Skin epidermis (tissue), 12 donors: ENCODE results near the gene DSTYK.
A peak's percentile ranks its signal among the peaks of the same experiment; 100 is the strongest.
"Not testable (repeated sequence)": the region's sequence is repeated elsewhere in the genome, so short reads cannot be mapped to it uniquely, and the experiment has no call there.

Source experiments
- H3K27ac ChIP-seq, 21 experiments: fragments of 200-600 bp; sonication (generic) in 11 of 21; one replicate each; pipeline ENCODE4 v1.5.0; 2020; ENCODE audit warnings: mild to moderate bottlenecking in 3 of 21, inconsistent platforms in 2 of 21, moderate library complexity in 2 of 21
- H3K4me3 ChIP-seq, 7 experiments: fragments of 200-600 bp; sonication (generic) in 2 of 7; one replicate each; pipeline ENCODE4 v1.5.0; 2020; ENCODE audit warnings: inconsistent platforms in 2 of 7, mild to moderate bottlenecking in 2 of 7, moderate library complexity in 1 of 7

DSTYK gene

DNA sequence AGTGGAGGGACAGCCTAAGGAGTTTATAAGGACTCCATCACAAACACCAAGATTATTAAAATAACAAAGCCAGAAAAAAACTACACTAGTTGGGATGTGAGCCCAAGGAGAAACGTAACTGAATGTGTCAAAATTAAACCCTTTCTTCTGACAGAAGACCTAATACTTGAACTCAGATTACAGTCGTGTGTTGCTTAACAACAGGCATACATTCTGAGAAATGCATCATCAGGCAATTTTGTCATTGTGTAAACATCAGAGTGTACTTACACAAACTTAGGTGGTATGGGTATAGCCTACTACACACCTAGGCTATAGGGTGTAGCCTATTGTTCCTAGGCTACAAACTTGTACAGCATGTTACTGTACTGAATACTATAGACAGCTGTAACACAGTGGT, 23.4 kb downstream of the DSTYK start:
- no peak overlapping the region for H3K27ac ChIP-seq
- H3K4me3 ChIP-seq = no peak overlapping the region

DNA sequence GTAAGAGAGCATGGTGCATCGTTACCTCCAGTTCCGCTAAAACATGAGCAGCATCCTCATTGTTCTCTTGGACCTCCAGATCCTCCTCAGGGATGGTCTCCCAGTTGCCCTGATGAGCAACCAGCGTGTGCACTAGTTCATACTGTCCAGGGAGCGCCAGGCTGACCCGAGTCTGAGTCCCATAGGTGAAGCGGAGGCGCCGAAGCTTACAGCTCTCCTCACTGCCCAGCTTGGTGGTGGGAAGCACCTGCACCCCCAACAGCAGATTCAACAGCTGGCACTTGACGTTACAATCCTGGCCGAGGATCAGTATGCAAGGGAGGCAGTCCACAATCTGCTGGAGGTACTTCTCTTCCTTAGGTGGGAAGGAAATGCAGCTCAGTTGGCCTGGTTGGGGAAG, 24.1 kb downstream of the DSTYK start:
- Histone ChIP-seq H3K4me3 (no peak overlapping the region), H3K27ac (no peak overlapping the region)

DNA sequence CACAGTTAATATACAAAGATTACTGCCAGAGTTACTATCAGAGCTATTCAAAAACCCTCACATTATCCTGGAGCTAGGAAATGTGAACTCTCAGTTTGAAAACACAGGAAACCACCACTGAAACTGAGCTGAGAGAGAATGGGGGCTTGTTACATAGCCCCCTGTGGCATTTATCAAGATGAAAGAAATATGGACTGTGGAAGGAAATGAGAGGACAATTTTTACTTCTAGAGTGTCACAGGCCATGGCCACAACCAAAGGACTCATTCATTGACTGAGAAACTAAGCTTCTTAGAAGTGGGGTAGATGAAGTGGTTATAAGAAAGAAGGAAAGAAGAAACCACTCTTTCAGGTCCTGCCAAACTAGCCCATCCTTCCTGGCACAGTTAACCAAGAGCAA, 25.3 kb downstream of the DSTYK start:
- H3K4me3 ChIP-seq = no peak overlapping the region

DNA sequence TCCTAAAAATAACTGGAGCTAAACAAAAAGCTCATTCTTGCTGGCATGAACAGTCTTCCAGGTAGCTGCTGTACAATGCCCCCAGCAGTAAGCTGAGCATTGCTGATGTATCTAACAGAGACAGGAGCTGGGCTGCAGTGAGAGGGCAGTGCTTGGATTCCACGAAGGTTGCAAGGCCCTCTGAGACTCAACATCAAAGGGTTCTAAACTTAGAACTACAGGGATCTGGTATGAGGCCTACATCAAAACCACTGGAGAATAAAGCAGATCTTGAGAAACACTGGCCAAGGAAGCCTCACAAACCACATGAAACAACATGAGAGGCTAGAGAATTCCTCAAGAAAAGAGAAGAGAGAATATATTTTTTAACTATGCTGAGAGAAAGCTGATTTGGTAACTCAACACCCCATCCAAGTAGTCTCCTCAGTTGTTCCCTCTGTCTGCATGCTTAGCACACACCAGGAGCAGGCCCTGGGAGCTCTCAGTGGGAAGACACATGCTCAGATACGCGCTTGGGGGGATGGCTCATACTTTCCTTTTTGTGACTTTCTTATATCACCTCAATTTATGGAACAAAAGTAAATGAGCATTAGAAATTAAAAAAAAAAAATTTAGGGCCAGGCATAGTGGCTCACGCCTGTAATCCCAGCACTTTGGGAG, 27.7 kb downstream of the DSTYK start:
- Histone ChIP-seq H3K4me3 (no peak overlapping the region), H3K27ac (peak overlapping the region in 8 of 21 experiments; percentile 5 to 62 (median 28))

More for the DNA sequence above, 25.3 kb downstream of the DSTYK start:
- no peak overlapping the region for H3K27ac ChIP-seq

DNA sequence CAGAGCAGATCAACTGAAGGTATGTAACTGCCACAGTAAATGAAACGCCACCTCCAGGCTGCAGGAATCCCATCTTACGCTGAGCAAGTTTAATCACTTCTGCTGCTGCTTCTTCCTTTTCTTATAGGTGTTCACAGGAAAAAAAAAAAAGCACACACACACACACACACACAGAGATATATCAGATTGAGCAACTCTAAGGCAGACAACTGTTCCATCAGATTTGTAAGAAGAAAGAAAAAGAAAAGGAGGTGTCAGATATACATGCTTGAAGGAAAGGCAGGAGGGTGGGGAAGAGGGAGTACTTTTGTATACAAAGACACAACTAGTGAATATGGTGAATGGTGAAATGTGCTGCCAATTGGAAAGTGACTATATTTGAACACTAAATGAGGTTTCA, 28.6 kb downstream of the DSTYK start:
- no peak overlapping the region for H3K4me3 ChIP-seq
- peak overlapping the region in 1 of 21 experiments; percentile 26 for H3K27ac ChIP-seq

DNA sequence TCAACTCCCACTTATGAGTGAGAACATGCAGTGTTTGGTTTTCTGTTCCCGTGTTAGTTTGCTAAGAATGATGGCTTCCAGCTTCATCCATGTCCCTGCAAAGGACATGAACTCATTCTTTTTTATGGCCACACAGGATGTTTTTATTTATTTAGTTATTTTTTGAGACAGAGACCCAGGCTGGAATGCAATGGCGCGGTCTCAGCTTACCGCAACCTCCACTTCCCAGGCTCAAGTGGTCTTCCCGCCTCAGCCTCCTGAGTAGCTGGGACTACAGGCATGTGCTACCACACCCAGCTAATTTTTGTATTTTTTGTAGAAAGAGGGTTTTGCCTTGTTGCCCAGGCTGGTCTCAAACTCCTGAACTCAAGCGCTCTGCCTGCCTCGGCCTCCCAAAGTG, 31.2 kb downstream of the DSTYK start:
- not testable (repeated sequence) for H3K4me3 ChIP-seq
- H3K27ac ChIP-seq = peak overlapping the region in 1 of 21 experiments; percentile 1

DNA sequence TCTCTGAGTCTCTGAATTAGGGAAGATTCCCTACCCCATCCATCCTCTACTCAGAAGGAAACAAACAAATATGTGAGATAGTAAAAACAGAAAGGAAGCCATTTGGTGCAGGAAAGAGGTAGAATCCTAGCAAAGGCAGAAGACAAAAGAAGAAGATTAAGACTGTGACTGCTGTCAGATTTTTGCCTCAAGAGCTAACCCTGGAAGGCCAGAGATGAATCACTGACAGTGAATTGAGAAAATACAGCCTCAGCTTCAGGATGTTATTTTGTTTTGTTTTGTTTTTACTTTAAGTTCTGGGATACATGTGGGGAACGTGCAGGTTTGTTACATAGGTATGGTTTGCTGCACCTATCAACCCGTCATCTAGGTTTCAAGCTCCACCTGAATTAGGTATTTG, 31.7 kb downstream of the DSTYK start:
- peak overlapping the region in 1 of 21 experiments; percentile 10 for H3K27ac ChIP-seq

DNA sequence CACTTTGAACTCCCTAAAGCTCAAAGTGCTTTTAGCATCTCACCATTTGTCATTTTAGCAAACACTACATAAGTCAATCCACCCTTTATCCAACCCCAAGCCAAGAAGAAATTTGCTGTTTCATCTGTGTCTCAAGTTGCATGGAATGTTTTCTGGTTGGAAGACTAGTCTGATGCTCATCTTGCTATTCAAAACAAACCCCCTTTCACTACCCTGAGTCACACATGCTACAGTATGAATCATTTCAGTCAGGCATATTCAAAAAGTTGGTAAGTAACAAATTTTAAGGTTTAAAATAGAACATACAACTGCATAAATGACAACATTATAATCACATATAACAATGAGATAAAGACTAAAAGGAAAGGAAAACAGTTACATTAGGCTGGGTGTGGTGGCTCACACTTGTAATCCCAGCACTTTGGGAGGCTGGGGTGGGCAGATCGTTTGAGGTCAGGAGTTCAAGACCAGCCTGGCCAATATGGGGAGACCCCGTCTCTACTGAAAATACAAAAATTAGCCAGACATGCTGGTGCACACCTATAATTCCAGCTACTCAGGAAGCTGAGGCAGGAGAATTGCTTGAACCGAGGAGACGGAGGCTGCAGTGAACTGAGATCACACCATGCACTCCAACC, 38.7 kb downstream of the DSTYK start:
- H3K27ac ChIP-seq = no peak overlapping the region
- no peak overlapping the region for H3K4me3 ChIP-seq

More for the DNA sequence above, 31.7 kb downstream of the DSTYK start:
- no peak overlapping the region for H3K4me3 ChIP-seq

DNA sequence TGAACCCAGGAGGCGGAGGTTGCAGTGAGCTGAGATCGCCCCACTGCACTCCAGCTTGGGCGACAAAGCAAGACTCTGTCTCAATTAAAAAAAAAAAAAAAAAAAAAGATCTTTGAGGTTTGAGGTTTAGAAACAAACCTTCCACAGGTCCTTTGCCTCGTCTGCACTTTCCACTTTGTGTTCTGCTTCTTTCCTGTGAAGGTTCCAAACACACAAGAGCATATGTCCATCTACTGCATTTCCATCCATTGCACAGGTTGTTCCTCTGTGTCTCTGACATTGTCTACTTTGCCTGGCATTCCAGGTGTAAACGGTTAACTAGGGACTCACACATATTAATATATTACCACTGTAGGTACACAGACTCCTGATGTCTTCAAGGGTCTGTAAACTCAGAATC, 40.1 kb downstream of the DSTYK start:
- H3K27ac ChIP-seq = no peak overlapping the region
- H3K4me3 ChIP-seq = no peak overlapping the region

DNA sequence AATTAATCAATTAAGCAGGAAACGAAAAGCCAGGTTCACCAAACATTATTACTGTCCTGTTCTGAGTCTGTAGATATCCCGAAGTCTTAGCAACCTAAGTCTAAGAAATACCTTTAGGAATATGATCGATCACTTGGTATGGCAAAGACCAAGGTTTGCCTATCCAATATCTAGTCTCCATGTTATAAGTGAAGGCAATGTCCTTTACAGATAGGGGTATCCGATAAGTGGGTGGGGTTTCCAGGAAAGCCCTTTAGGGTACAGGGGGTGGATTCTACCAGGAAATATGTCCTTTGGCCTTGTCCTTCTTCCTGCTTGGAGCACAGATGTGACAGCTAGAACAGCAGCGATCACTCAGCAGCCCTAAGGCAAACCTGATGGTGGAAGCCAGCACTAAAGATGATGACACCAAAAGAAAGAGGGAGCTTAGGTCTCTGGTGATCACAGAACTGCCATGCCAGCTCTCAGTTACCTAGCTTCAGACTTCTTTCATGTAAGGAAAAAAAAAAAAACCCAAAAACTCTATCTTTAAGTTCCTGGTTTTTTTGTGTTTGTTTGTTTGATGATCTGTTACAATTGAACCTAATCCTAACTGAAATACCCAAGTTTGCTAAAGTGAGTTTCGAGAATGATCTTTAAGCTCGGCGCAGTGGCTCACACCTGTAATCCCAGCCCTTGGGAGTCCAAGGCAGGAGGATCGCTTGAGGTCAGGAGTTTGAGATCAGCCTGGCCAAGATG, 40.8 kb downstream of the DSTYK start:
- Histone ChIP-seq H3K27ac (no peak overlapping the region), H3K4me3 (no peak overlapping the region)

DNA sequence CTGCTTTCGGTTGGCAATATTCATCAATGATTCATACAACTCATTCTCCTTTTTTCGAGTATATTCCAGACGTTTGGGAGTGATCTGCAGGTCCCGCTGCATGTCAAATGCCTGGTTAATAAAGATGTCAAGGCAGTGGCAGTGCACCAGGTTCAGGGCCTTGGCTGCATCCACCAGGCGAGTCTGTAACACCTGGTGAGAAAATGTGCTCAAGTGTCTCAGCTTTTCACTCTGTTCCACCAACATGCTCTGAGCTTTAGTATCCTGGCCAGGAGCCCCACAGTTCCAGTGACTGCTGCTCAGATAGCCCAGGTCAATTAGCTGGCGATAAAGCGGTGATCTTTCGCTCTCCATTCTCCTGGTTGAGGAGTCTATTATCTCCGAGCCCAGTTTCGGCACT, 42.3 kb downstream of the DSTYK start:
- H3K27ac ChIP-seq = no peak overlapping the region
- no peak overlapping the region for H3K4me3 ChIP-seq

DNA sequence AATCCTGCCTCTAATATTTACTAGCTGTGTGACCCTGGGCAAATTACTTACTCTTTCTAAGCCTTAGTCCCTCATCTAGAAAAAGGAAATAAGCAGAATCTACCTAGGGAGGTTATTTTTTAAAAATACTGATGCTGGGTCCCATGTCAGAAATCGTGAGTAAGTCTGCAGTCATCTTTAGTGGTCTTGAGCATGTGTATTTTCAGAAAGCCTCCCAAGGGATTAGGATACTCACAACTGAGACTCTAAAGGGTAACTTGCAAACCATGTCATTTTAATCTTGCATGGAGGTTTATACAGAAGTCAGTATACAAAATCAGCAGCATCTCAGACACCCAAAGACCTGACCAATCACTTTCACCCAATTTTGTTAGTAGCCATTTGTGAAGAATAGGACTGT, 43.2 kb downstream of the DSTYK start:
- Histone ChIP-seq H3K4me3 (no peak overlapping the region), H3K27ac (no peak overlapping the region)

DNA sequence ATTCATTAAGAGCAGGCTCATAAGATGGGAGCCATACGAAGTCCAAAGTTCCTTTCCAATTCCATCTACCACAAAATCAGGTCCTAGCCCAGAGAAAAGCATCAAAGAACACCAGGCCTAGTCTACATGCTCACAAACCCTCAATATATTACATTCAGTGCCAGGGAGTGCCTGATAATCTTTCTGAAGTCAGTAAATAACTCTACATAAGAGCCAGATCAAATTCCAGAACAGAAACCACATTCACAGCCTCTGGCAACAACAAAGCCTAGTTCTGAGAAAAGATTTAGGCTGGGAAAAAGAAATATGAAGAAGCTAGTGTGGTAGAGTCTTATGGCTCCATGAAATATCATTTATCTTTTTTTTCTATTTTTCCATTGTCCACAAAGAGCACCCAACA, 49.2 kb downstream of the DSTYK start:
- no peak overlapping the region for H3K4me3 ChIP-seq
- H3K27ac ChIP-seq = no peak overlapping the region

DNA sequence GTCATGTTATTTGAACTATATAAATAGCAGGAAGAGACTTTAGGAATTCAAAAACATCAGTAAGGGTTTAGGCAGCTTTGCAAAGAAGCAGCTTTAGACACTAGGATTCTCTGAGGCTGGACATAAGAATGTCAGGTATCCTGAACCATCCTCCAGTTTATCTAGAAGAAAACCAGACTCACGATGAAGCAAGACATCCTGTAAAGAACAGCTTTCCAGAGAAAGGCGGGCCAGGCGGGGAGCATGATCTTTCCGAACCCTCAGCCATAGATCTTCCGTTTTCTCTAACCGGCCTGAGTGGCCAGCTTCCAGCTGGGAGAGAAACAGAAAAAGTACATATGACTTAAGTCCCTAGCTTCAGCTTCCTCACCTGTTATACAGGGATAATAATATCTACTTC, 50.4 kb downstream of the DSTYK start:
- no peak overlapping the region for H3K27ac ChIP-seq
- no peak overlapping the region for H3K4me3 ChIP-seq

DNA sequence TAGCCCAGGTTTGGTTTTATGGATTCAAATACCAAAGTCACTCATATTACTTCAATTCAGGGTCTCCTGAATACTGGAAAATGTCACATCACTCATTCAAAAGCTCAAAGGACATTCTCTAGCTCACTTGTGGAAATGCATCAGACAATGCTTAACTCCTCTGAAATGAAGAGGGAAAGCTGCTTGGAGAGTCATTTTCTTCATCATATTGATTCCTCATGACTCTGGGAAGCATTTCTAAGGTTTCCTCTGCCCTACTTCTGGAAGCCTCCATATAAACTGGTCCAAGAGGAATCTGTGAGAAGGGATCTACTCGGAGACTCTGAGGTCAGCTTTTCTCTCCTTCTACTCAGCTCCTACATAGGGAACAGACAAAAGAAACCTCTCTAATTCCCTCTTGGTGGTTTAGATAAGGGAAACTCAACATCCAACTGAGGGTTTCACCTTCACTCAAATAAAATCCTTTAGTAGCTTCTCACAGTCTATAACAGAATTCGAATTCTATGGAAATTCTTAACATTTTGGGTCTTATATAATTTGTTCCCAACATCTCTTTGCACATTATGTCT, 53.4 kb downstream of the DSTYK start:
- Histone ChIP-seq H3K27ac (no peak overlapping the region), H3K4me3 (no peak overlapping the region)

DNA sequence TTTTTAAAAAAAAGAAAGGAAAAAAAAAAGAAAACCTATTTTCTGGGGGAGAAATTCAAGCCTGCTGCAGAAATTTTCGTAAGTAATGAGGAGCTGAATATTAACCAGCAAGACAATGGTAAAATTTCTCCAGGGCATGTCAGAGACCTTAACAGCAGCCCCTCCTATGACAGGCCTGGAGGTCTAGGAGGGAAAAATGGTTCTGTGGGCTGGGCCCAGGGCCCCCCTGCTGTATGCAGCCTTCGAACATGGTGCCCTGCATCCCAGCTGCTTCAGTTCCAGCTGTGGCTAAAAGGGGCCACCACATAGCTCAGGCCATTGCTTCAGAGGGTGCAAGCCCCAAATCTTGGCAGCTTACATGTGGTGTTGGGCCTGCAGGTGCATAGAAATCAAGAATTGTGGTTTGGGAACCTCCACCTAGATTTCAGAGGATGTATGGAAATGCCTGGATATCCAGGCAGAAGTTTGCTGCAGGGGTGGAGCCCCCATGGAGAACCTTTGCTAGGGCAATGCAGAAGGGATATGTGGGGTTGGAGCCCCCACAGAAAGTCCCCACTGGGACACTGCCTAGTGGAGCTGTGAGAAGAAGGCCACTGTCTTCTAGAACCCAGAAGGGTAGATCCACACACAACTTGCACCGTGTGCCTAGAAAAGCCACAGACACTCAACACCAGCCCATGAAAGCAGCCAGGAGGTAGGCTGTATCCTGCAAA, 55.7 kb downstream of the DSTYK start:
- not testable (repeated sequence) for H3K27ac ChIP-seq, H3K4me3 ChIP-seq

DNA sequence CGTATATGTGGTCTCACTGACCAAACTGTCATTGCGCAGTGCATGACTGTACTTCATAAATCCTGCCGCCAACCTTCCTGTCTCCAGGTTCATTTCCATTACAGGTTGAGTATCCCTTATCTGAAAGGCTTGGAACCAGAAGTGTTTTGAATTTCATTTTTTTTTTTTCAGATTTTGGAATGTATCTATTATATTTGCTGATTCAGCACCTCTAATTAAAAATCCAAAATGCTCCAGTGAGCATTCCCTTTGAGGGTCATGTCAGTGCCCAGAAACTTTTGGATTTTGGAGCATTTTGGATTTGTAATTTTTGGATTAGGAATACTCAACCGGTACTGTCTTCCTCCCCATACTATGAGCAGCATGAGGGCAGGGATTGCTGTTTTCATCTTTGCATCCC, 59.0 kb downstream of the DSTYK start:
- Histone ChIP-seq H3K27ac (no peak overlapping the region), H3K4me3 (no peak overlapping the region)

DNA sequence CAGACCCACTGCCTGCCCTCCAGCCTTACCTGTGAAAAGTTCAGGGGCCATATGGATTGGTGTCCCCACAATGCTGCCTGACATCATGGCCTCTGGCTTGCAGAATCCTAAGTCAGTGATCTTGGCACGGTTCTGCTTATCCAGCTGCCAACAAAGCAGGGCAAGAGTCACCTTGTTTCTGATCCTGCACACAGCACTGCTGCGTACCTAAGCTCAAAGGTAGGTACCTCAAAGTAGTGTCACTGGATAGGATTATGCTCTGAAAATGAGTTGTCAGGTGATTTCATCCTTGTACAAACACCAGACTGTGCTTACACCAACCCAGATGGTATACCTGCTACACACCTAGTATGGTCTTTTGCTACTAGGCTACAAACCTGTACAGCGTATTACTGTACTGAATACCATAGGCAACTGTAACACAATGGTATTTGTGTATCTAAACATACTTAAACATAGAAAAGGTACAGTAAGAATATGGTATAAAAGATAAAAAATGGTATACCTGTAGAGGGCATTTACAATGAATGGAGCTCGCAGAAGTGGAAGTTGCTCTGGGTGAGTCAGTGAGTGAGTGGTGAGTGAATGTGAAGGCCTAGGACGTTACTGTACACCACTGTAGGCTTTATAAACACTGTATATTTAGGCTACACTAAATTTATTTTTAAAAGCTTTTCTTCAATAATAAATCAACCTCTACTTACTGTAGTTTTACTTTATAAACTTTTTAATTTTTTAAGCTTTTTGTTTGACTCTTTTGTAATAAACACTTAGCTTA, 60.7 kb downstream of the DSTYK start:
- no peak overlapping the region for H3K27ac ChIP-seq

DNA sequence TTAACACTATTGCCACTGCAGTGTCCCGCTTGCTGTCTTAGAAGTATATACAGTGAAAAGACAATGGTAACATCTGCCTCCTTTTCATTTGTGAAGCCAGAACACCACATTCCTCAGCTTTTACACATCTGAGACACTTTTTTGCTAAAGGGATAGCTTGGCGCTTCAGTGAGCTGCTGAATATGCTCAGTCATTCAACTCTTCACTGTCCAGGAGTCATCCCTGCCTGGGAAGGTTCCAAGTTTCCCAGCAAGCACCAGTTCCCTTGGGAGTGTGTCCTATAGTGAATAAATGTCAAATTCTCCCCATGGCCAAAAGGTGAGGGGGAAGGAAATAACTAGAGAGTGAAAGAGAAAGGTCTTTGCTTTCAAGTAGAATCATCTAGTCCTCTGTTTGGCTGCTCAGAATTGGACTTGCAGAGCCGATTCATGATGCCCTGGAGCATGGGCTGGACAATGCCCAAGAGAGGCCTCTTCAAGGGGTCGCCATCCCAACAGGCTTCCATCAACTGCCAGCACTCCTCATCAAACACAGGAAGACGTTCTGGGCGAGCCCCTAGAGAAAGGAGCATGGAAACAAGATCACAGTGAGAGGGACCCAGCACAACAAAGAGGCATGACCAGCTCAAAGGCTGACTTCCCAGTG, 64.2 kb downstream of the DSTYK start:
- Histone ChIP-seq H3K27ac (no peak overlapping the region), H3K4me3 (no peak overlapping the region)

More for the DNA sequence above, 60.7 kb downstream of the DSTYK start:
- H3K4me3 ChIP-seq = no peak overlapping the region
